GM23338 (cell line): Measurements from ENCODE around the gene RAVER1. TPM values are rescaled to one million over a fixed set of nuclear protein-coding genes. Genes with fewer than 3 reads are reported as not detected.

Source experiments
- ATAC-seq: fragments of 200-7000 bp; cut with Tn5 transposase; 3 replicates; pipeline ENCODE4 v1.9.1; 2020
- DNase-seq: peaks from one replicate; pipeline ENCODE4 v3.0.0-alpha.2; 2015; ENCODE audit warnings: low spot score
- H2AFZ ChIP-seq: fragments of 200-600 bp; sonication (generic); 2 replicates; pipeline ENCODE4 v1.8.0; 2016; ENCODE audit warnings: antibody characterized with exemption, mild to moderate bottlenecking, moderate library complexity
- H3F3A ChIP-seq: fragments of 200-600 bp; sonication (generic); replicated peaks from 2 replicates; pipeline ENCODE4 v1.8.0; 2017; ENCODE audit warnings: antibody characterized with exemption, mixed run types, low read depth
- H3K27ac ChIP-seq: fragments of 200-600 bp; sonication (generic); 2 replicates; pipeline ENCODE4 v1.6.1; 2016; ENCODE audit warnings: low read depth
- H3K27me3 ChIP-seq: fragments of 200-600 bp; sonication (generic); 2 replicates; pipeline ENCODE4 v1.8.0; 2016; ENCODE audit warnings: mild to moderate bottlenecking, mixed run types, moderate library complexity; ENCODE audit not compliant: insufficient read depth
- H3K36me3 ChIP-seq: fragments of 200-600 bp; sonication (generic); 2 replicates; pipeline ENCODE4 v1.8.0; 2016; ENCODE audit warnings: mild to moderate bottlenecking; ENCODE audit not compliant: insufficient read depth
- H3K4me1 ChIP-seq: fragments of 200-600 bp; sonication (generic); 2 replicates; pipeline ENCODE4 v1.8.0; 2016; ENCODE audit warnings: mild to moderate bottlenecking, moderate library complexity; ENCODE audit not compliant: insufficient read depth
- H3K4me2 ChIP-seq: fragments of 200-600 bp; sonication (generic); 2 replicates; pipeline ENCODE4 v1.7.1; 2017; ENCODE audit warnings: mixed run types
- H3K4me3 ChIP-seq: fragments of 200-600 bp; sonication (generic); 2 replicates; pipeline ENCODE4 v1.6.1; 2016; ENCODE audit warnings: mixed run types
- H3K79me2 ChIP-seq: fragments of 200-600 bp; sonication (generic); replicated peaks from 2 replicates; pipeline ENCODE4 v1.8.0; 2017; ENCODE audit warnings: mild to moderate bottlenecking; ENCODE audit not compliant: insufficient read depth
- H3K9me2 ChIP-seq: fragments of 200-600 bp; sonication (generic); 2 replicates; pipeline ENCODE4 v1.8.0; 2017; ENCODE audit not compliant: insufficient read depth
- H4K20me1 ChIP-seq: fragments of 200-600 bp; sonication (generic); replicated peaks from 2 replicates; pipeline ENCODE4 v1.8.0; 2017; ENCODE audit warnings: mild to moderate bottlenecking; ENCODE audit not compliant: insufficient read depth
- H3K27ac Mint-ChIP-seq: 2 replicates; pipeline ENCODE4 v1.8.0; 2020; ENCODE audit warnings: inconsistent platforms, mild to moderate bottlenecking, moderate library complexity, mixed read lengths
- H3K27me3 Mint-ChIP-seq: 3 replicates; pipeline ENCODE4 v1.8.0; 2022; ENCODE audit warnings: low read depth, mild to moderate bottlenecking, moderate library complexity, mixed read lengths, inconsistent platforms; ENCODE audit not compliant: insufficient read depth, poor library complexity
- H3K36me3 Mint-ChIP-seq: 3 replicates; pipeline ENCODE4 v1.8.0; 2021; ENCODE audit warnings: low read depth, mild to moderate bottlenecking, inconsistent platforms, moderate library complexity, mixed read lengths
- H3K4me1 Mint-ChIP-seq: 3 replicates; pipeline ENCODE4 v1.8.0; 2020; ENCODE audit warnings: mild to moderate bottlenecking, inconsistent platforms, mixed read lengths
- H3K4me3 Mint-ChIP-seq: 3 replicates; pipeline ENCODE4 v1.8.0; 2021; ENCODE audit warnings: moderate library complexity, mild to moderate bottlenecking, inconsistent platforms, mixed read lengths
- H3K9me3 Mint-ChIP-seq: 3 replicates; pipeline ENCODE4 v1.8.0; 2020; ENCODE audit warnings: moderate library complexity, mild to moderate bottlenecking, inconsistent platforms, mixed read lengths
- EZH2 ChIP-seq: fragments of 200-600 bp; sonication (generic); IDR thresholded peaks from one replicate; pipeline ENCODE4 v1.8.0; 2017; ENCODE audit warnings: antibody characterized with exemption, mild to moderate bottlenecking, low read depth; ENCODE audit not compliant: unreplicated experiment
- NANOG ChIP-seq: IDR thresholded peaks from 2 replicates; pipeline ENCODE4 v1.6.1; 2016; ENCODE audit warnings: antibody characterized with exemption, borderline replicate concordance
- POLR2AphosphoS5 ChIP-seq: IDR thresholded peaks from 2 replicates; pipeline ENCODE4 v1.6.1; 2016; ENCODE audit warnings: antibody characterized with exemption, low read depth
- ZNF462 ChIP-seq: fragments of 250-450 bp; sonication (Bioruptor Pico); IDR thresholded peaks from 2 replicates; pipeline ENCODE4 v1.5.0; 2020; ENCODE audit warnings: mild to moderate bottlenecking, moderate library complexity
- polyA plus RNA-seq: library from polyadenylated mRNA; unstranded; fragments of >200 nt; fragmentation: Nextera tagmentation; extraction: Ambion mirVana; gene quantifications from 2 replicates; pipeline ENCODE4 v1.2.1, GENCODE V29; 2016
- total RNA-seq: library from RNA; depleted of rRNA; stranded (reverse); fragments of >200 nt; shearing (Covaris generic); gene quantifications from 2 replicates; pipeline ENCODE4 v1.2.3, GENCODE V29; 2014
- TF ChIP-seq, protein P1 (sequence below), 2 experiments: fragments of 200-600 bp in 1 of 2; sonication (generic) in 1 of 2; conservative IDR thresholded peaks; 2 replicates each; pipeline versions ENCODE4 v1.5.1 to v1.6.1; 2016 to 2017; ENCODE audit warnings: antibody characterized with exemption in 2 of 2, low read depth in 2 of 2, mild to moderate bottlenecking in 2 of 2, moderate library complexity in 1 of 2

Gene RAVER1
- total and polyA plus RNA-seq, 2 experiments from 2014 or later, result 25.5 to 88.3 TPM

- Mint-ChIP-seq H3K27ac (no peak overlapping the region), H3K9me3 (no peaks in the 10 kb centered on the region; the same call in 2 of the 3 replicates), H3K4me1 (peaks cover 4% of the 10 kb centered on the region; the same call in 2 of the 3 replicates), H3K4me3 (peak overlapping the region; percentile 65), H3K27me3 (peaks cover 43% of the 10 kb centered on the region), H3K36me3 (no peaks in the 10 kb centered on the region)
- Histone ChIP-seq H3K9me2 (no peaks in the 10 kb centered on the region), H3K27ac (no peak overlapping the region), H2AFZ (peak overlapping the region; percentile 93), H3K27me3 (peaks cover 45% of the 10 kb centered on the region), H3K4me1 (peaks cover 4% of the 10 kb centered on the region; the same call in 1 of the 2 replicates), H3F3A (peaks cover 13% of the 10 kb centered on the region; the same call in 1 of the 2 replicates), H4K20me1 (no peaks in the 10 kb centered on the region), H3K79me2 (no peaks in the 10 kb centered on the region), H3K4me2 (peak overlapping the region; percentile 77), H3K36me3 (no peaks in the 10 kb centered on the region), H3K4me3 (peak overlapping the region; percentile 53)
- DNase-seq (peak; percentile 89), ATAC-seq (peak; percentile 69)
- TF ChIP-seq, protein P1, sequence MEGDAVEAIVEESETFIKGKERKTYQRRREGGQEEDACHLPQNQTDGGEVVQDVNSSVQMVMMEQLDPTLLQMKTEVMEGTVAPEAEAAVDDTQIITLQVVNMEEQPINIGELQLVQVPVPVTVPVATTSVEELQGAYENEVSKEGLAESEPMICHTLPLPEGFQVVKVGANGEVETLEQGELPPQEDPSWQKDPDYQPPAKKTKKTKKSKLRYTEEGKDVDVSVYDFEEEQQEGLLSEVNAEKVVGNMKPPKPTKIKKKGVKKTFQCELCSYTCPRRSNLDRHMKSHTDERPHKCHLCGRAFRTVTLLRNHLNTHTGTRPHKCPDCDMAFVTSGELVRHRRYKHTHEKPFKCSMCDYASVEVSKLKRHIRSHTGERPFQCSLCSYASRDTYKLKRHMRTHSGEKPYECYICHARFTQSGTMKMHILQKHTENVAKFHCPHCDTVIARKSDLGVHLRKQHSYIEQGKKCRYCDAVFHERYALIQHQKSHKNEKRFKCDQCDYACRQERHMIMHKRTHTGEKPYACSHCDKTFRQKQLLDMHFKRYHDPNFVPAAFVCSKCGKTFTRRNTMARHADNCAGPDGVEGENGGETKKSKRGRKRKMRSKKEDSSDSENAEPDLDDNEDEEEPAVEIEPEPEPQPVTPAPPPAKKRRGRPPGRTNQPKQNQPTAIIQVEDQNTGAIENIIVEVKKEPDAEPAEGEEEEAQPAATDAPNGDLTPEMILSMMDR (conservative IDR thresholded peaks at IDR 0.05; ENCODE audit: low read depth in 2 of 2), result peak; percentile 83 to 97
- TF ChIP-seq EZH2 (peak; percentile 21), NANOG (no peak), POLR2AphosphoS5 (no peak), ZNF462 (CRISPR knock-in tag) (no peak)
Observed at GRCh38 chr19:10269333-10270179, 63.8 kb downstream of the RAVER1 start.
